ENCODE data around the gene PDE6H.

Gene PDE6H

DNA sequence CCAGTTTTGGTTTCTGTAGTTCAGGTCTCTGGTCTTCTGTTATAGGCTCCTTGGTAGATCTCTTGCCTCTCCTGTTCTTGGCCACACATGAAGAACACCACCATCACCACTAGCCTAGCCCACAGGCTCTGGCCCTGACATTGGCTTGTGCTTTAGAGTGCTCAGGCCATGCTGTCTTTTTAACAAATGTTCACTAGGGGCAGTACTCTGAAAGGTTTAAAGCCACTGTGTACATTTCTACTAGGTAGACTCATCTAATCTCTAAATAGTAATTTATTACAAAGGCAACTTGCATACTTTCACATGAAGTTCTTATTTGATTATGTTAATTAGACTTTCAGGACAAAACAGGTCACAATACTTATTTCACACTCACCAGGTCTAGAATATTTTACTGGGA, 38.3 kb downstream of the PDE6H start:
- DNase-seq (ENCODE audit: low read depth, low spot score), result no peak
- POLR2A ChIA-PET, result no interaction called here
- TF ChIP-seq, protein P1, sequence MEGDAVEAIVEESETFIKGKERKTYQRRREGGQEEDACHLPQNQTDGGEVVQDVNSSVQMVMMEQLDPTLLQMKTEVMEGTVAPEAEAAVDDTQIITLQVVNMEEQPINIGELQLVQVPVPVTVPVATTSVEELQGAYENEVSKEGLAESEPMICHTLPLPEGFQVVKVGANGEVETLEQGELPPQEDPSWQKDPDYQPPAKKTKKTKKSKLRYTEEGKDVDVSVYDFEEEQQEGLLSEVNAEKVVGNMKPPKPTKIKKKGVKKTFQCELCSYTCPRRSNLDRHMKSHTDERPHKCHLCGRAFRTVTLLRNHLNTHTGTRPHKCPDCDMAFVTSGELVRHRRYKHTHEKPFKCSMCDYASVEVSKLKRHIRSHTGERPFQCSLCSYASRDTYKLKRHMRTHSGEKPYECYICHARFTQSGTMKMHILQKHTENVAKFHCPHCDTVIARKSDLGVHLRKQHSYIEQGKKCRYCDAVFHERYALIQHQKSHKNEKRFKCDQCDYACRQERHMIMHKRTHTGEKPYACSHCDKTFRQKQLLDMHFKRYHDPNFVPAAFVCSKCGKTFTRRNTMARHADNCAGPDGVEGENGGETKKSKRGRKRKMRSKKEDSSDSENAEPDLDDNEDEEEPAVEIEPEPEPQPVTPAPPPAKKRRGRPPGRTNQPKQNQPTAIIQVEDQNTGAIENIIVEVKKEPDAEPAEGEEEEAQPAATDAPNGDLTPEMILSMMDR (IDR thresholded peaks at IDR 0.05; ENCODE audit: insufficient read depth, low read length, missing control alignments), result no peak
- H3K4me3 ChIP-seq (ENCODE audit: low read depth, low read length), result no peak overlapping the region
- CTCF ChIA-PET, result interaction anchor here (1.3 kb wide), 1 partner anchor 210 kb away, joined by 3 read pairs; the partner anchor contains the start of gene RERG

DNA sequence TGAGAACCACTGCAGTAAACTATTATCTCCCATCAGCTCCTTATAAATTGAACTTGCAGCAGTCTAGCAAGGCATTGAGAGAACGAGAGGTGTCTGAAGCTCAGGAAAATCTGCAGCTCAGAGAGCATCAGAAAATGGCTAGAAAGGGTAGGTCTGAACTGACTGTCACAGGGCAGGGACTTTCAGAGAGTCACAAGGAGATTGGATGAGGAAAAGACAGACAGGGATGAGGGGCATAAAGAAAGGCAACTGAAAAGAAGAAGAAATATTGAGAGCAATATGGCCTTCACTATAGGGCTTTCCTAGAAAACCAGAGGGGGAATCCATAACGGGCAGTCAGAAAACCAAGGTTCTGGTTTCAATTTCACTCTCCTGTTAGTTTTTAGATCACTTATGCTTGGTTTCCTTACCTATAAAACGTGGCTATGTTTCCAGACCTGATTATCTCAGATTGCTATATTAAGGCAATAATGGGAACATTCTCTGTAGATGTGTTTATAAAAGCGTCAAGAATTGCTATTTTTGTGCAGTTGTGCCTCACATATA, 40.9 kb downstream of the PDE6H start:
- ChIA-PET POLR2A (no interaction called here), CTCF (no interaction called here)
- H3K4me3 ChIP-seq (ENCODE audit: low read depth, low read length), result no peak overlapping the region
- no peak for DNase-seq (ENCODE audit: low read depth, low spot score)
- TF ChIP-seq, protein P1 (IDR thresholded peaks at IDR 0.05; ENCODE audit: insufficient read depth, low read length, missing control alignments), result no peak

DNA sequence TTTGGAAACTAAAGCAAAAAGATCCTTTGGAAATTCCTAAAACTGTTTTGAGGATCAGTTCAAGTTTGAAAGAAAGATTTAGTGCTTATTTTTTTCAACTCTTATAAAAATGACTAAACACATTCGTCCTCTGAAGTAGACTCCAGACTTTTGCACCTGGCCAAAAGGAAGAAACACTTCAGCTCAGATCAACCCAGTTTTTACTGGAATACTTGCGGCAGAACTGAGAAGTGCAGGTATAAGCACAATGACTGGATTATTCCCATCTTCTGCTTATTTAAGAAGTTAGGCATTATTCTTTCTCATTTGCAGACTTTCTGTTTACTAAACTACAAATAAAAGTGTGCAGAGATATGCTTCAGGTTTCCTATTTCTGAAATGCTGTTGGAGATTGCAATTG, 41.9 kb downstream of the PDE6H start:
- POLR2A ChIA-PET, result no interaction called here
- CTCF ChIA-PET, result no interaction called here

DNA sequence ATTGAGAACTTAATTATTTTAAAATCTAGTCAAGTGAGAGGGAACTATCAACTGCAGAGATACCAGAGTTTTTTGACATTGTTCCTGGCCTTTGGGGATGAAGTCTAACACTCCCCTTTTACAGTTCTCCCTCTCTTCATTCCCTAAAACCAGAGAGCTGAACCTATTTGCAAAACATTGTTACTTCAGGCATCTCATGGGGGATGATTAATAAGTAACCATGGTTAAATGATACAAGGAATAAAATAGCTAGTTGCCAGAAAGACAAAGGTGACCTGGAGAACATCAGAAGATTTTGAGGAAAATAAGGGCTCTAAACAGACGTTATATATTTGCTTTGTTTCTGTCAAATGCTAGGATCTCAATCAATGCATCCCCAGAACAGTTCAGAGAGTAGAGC, 42.3 kb downstream of the PDE6H start:
- no peak for DNase-seq (ENCODE audit: low read depth, low spot score)
- ChIA-PET CTCF (no interaction called here), POLR2A (no interaction called here)
- no peak overlapping the region for H3K4me3 ChIP-seq (ENCODE audit: low read depth, low read length)
- TF ChIP-seq, protein P1 (IDR thresholded peaks at IDR 0.05; ENCODE audit: insufficient read depth, low read length, missing control alignments), result no peak

More for the DNA sequence above, 41.9 kb downstream of the PDE6H start:
- TF ChIP-seq, protein P1 (IDR thresholded peaks at IDR 0.05; ENCODE audit: insufficient read depth, low read length, missing control alignments), result no peak
- no peak for DNase-seq (ENCODE audit: low read depth, low spot score)
- H3K4me3 ChIP-seq (ENCODE audit: low read depth, low read length), result no peak overlapping the region

DNA sequence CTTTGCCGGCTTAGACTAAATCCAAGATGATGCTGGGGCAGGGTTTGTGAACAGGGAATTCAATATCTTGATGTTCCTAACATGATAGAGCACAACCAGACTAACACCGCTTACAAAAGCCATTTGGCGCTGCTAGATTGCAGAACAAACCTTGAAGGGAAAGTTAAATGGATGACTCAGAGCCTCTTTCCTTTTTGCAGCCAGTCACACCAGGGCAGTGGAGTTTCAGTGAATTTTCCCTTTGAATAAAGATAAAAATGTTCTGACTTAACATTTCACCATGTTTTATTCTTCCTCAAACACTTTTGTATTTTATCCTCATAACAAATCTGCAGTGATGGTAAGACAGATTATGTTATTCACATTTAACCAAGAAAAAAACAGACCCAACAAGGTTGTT, 47.3 kb downstream of the PDE6H start:
- DNase-seq (ENCODE audit: low read depth, low spot score), result no peak
- POLR2A ChIA-PET, result no interaction called here
- TF ChIP-seq, protein P1 (IDR thresholded peaks at IDR 0.05; ENCODE audit: insufficient read depth, low read length, missing control alignments), result no peak
- CTCF ChIA-PET, result no interaction called here
- H3K4me3 ChIP-seq (ENCODE audit: low read depth, low read length), result no peak overlapping the region

Measured in AG04449 (cell line).